Lower leg skin (tissue), 3 donors: ENCODE results near the gene WDTC1.

ENCODE experiments used
- POLR2A ChIP-seq, 2 donors: fragments of 450-650 bp; IDR thresholded peaks; one replicate each; pipeline ENCODE4 v1.6.1; 2016 to 2017; ENCODE audit warnings: antibody characterized with exemption in 2 of 2, mild to moderate bottlenecking in 1 of 2, moderate library complexity in 1 of 2
- TF ChIP-seq, protein P1 (sequence below), 3 donors: fragments of 450-650 bp; IDR thresholded peaks; one replicate each; pipeline ENCODE4 v1.5.1; 2016; ENCODE audit warnings: antibody characterized with exemption in 3 of 3, mild to moderate bottlenecking in 3 of 3, moderate library complexity in 2 of 3

DNA sequence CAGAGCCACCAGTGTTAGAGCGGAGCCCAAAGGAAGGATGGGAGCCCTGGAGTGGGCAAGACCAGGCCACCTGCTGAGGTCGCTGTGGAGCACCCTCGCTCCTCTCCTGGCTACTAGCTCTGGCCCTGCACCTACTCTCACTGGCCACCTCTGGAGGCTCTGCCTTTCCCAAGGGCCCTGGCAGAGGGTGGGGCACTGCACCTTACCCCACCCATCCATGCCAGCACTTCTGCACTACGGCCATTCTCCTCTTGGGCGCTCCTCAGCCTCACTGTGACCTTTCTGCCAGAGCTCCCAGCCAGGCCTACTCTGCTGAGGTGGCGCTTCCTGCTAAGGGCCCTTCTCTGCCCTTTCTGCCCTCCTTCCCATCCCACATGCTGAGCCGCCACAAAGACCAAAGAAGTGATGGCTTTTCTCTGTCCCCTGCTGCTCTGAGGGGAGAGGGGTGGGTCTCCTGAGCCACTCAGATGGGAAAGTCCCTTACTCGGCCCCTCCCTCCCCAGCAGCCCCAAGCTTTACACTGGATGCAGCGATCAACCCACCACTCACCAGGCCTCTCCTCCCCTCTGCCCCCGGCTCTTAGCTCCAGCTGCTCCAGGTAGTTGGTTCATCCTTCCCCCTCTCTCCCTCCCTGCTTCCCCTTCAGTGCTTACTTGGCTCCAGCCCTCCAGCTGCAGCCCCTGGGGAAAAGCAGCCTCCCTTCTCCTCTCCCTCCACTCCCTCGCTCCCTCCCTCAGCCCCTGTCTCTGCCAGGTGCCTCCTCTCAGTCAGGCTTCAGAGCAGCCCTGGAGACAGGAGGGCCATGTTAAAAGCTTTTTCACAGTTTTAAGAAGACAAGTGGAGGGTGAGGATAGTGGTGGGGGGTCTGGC lies 72.7 kb downstream of the WDTC1 start:
- TF ChIP-seq, protein P1, sequence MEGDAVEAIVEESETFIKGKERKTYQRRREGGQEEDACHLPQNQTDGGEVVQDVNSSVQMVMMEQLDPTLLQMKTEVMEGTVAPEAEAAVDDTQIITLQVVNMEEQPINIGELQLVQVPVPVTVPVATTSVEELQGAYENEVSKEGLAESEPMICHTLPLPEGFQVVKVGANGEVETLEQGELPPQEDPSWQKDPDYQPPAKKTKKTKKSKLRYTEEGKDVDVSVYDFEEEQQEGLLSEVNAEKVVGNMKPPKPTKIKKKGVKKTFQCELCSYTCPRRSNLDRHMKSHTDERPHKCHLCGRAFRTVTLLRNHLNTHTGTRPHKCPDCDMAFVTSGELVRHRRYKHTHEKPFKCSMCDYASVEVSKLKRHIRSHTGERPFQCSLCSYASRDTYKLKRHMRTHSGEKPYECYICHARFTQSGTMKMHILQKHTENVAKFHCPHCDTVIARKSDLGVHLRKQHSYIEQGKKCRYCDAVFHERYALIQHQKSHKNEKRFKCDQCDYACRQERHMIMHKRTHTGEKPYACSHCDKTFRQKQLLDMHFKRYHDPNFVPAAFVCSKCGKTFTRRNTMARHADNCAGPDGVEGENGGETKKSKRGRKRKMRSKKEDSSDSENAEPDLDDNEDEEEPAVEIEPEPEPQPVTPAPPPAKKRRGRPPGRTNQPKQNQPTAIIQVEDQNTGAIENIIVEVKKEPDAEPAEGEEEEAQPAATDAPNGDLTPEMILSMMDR (IDR thresholded peaks at IDR 0.05), result no peak
- TF ChIP-seq POLR2A (IDR thresholded peaks at IDR 0.05), result no peak
